ENCODE results near the gene SLC15A2.

Gene SLC15A2

GRCh38 chr3:121981473-121981872 is 87.3 kb downstream of the SLC15A2 start:
- no peak for DNase-seq

- no peak for DNase-seq
Measured at GRCh38 chr3:121985846-121986245, 91.6 kb downstream of the SLC15A2 start.

DNA sequence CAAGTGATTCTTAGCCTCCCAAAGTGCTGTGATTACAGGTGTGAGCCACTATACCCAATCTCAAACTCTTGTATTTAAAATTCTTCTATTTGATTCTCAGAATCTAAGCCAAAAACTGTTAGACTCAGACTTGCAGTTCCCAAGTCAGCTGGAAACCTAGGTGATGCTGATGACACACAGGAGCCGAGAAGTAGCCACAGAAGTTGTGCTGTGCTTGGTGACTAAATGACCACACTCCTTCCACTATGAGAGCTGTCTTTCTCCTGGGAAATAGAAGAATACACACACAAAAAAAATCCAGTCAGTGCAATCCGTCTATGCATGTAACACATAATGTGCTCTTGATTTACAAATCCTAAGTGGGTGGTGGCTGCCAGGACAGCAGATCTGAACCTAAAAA is 93.9 kb downstream of the SLC15A2 start:
- no peak for DNase-seq

DNA sequence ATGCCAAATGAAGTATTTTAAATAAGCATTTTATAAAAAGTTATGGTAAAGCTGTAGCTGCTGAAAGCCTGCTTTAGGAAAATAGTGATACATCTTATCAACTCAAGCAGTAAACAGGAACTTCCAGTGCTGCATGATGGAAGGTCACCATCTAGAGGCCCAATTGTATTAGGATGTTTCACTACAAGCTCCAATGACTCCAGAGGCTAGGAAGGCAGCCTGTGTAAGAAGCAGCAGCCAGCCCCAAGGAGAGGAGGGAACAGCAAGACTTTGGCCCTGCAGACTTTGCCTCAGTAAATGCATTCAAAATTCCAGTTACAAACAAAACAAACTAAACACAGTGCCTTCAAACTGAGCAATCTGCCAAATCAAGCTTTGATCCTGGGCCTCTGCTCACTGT is 95.7 kb downstream of the SLC15A2 start:
- DNase-seq, result no peak

DNA sequence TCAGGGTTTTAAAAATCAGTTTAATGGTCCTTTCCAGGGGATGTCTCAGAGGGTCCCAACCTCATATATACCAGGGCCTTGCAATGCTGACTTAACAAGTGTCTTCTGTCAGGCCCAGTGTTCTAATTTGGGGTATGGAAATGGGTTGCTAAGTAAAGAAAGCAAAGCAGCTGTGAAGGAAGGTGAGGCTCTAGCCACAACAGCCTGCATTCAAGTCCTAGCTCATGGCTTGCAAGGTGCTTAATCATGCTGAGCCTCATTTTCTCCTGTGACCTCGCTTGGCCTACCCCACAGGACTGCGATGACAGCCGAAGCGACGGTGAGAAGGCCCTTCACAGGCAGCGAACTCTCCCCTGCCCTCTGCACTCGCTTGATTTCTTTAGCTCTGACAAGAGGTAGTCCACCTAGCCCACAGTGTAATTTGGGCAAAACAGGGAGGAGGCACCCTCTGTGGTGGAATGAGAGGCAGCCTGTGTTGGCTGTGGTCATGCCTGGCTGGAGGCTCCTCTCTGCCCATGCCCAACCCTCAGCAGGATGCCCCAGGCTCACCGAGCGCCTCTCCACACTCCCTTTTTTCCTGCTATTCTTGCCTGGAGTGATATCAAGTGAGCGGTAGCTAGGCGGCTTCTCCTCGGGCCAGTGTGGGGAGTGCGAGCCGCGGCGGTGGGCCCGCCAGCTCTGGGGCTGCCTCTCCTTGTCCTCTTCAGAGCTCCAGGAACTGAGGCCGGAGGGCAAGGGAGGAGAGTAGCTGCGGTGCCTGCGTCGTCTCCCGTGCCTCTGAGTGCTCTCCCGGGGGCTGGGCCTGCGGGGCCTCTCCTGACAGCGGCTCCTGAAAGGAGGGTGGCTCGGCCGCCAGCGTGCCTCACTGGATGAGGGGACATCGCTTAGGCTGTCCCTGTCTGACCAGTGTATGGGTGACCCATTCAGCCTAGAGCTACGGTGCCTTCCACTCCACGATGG is 98.7 kb downstream of the SLC15A2 start:
- DNase-seq, result no peak
